M059J (cell line): ENCODE results near the gene CTXND2. TPM values are rescaled to one million over a fixed set of nuclear protein-coding genes. Genes with fewer than 3 reads are reported as not detected.
A peak's percentile ranks its signal among the peaks of the same experiment; 100 is the strongest.
"Not testable (repeated sequence)": the region's sequence is repeated elsewhere in the genome, so short reads cannot be mapped to it uniquely, and the experiment has no call there.

ENCODE experiments used
- DNase-seq: peaks from one replicate; pipeline ENCODE4 v3.0.0-alpha.2; 2012; ENCODE audit warnings: low read depth
- total RNA-seq: library from RNA; depleted of rRNA; stranded (reverse); fragments of >200 nt; shearing (Covaris generic); gene quantifications from 2 replicates; pipeline ENCODE4 v1.2.3, GENCODE V29; 2014; rRNA removed

Gene CTXND2
- total RNA-seq: not detected in 2 replicates

- DNase-seq: peak; percentile 37
These were observed at the start of gene CTXND2 for GRCh38 chr1:150887018-150887417. Gene CTXND2, plus strand, starts transcription at chr1:150887136. Its CDS starts 25,179 bp downstream, at chr1:150912315.

- DNase-seq: not testable (repeated sequence)
These were observed 46.1 kb upstream of the CTXND2 start for GRCh38 chr1:150840850-150841249.

- no peak for DNase-seq
These were observed 45.3 kb upstream of the CTXND2 start for GRCh38 chr1:150841626-150842025.

GRCh38 chr1:150842343-150842742 is 44.6 kb upstream of the CTXND2 start:
- no peak for DNase-seq

DNA sequence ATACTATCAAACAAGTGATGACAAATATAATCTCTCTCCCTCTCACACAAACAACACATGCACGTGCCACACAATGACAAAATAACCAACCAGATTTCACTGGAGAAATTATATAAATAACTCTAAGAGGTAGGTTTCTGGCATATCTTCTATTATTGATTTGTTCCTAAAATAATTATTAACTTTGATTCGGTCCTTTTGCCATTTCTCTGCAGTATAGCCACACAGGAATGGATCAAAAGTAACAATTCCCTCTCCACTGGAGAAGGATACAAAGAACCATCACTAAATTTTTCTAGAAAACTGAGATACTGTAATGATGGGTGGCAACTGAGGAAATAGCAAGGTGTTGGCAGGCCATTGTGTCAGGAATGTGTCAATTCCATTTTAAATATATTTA is 44.0 kb upstream of the CTXND2 start:
- DNase-seq: no peak

DNA sequence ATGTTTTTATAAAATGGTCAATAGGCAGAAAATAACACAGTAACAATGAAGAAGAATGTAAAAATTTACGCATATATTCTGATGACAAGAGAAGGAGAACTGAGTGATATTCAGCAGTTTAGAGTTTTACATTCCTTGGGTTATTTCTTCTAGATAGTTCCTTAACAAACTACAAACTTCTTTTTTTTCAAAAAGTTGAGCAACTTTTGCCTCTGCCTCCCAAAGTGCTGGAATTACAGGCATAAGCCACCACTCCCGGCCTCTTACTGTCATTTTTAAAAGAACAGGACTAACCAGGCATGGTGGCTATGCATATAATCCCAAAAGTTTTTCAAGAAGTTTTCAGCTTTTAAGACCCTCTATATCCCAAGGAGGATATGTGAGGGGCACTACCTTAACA is 43.5 kb upstream of the CTXND2 start:
- DNase-seq: no peak

- no peak for DNase-seq
These were observed 40.3 kb upstream of the CTXND2 start for GRCh38 chr1:150846473-150847146.

DNA sequence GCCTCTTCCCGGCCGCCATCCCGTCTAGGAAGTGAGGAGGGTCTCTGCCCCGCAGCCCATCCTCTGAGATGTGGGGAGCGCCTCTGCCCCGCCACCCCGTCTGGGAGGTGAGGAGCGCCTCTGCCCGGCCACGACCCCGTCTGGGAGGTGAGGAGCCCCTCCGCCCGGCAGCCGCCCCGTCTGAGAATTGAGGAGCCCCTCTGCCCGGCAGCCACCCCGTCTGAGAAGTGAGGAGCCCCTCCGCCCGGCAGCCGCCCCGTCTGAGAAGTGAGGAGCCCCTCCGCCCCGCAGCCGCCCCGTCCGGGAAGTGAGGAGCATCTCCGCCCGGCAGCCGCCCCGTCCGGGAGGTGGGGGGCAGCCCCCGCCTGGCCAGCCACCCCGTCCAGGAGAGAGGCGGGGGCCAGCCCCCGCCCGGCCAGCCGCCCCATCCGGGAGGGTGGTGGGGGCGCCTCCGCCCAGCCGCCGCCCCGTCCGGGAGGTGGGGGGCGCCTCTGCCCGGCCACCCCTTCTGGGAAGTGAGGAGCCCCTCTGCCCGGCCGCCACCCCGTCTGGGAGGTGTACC is 36.1 kb upstream of the CTXND2 start:
- not testable (repeated sequence) for DNase-seq

GRCh38 chr1:150852734-150853133 is 34.2 kb upstream of the CTXND2 start:
- DNase-seq: not testable (repeated sequence)

DNA sequence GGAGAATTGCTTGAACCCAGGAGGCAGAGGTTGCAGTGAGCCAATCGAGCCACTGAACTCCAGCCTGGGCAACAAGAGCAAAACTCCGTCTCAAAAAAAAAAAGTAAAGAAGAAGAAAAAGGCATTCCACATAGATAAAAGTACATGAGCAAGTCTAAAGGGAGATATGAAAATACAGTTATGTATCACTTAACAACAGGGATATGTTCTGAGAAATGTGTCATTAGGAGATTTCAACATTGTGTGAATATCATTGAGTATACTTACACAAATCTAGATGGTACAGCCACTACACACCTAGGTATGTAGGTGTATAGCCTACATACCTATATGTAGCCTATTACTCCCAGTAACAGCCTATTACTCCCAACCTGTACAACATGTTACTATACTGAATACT is 23.2 kb upstream of the CTXND2 start:
- DNase-seq: no peak

GRCh38 chr1:150864200-150864599 is 22.7 kb upstream of the CTXND2 start:
- not testable (repeated sequence) for DNase-seq

GRCh38 chr1:150869683-150870082 is 17.3 kb upstream of the CTXND2 start:
- no peak for DNase-seq

GRCh38 chr1:150872572-150872971 is 14.4 kb upstream of the CTXND2 start:
- no peak for DNase-seq

GRCh38 chr1:150873521-150873920 is 13.4 kb upstream of the CTXND2 start:
- no peak for DNase-seq

GRCh38 chr1:150874455-150875196 is 12.3 kb upstream of the CTXND2 start:
- no peak for DNase-seq

DNA sequence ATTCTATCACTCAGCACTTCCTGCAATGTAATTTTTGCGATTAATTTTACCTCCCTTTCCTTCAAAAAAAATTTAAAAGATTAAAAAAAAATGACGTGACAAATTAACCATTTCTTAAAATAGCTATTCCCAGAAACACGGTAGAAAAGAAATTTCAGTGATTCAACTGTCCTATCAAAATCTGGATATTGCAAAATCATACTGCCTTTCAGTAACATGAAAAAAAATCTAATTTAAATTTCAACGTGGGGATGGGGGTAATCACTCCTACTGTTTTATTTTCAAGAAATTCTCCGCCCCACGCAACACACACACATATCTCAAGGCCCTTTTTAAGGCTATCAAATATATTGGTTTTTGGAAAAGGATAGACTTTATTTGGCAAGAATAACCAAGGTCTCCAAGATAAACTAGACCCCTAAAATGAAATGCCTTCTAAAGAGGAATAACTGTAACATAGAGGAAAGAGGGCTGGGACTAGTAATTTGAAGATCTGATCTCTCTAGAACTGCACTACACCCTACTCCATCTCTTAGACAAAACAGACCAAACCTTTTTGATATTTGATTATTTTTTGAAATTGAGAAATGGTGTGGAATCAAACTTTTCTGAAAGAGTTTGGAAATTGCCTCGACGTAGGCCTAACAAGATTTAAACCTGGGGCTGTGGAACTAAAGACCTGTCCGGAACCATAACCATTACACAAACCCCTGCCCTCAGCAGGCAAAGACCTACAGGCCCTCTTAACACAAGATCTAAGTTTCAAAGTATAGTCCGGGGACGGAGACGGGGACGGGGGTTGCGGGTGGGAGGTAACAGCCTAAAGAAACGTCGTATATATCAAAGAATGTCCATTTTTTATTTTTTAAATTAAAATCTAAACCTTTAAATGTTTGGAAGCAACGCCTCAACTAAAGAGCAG is 11.5 kb upstream of the CTXND2 start:
- no peak for DNase-seq

DNA sequence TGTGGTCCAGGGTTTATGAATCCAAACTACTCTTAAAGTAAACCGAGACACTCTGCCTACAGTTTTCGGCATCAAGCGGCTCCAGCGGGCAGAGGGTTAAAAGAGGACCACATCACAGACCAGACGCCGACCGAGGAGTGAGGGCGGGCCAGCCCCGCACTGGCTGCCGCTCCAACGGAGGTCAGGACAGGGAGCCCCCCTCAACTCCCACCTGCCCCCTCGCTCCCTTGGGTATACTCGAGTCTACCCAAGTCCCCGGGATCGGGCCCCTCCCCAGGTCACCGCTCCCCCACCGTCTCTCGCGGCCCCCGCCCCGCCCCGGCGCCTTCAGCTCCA is 10.8 kb upstream of the CTXND2 start:
- DNase-seq: peak; percentile 66

- not testable (repeated sequence) for DNase-seq
These were observed 8.0 kb upstream of the CTXND2 start for GRCh38 chr1:150878931-150879330.

DNA sequence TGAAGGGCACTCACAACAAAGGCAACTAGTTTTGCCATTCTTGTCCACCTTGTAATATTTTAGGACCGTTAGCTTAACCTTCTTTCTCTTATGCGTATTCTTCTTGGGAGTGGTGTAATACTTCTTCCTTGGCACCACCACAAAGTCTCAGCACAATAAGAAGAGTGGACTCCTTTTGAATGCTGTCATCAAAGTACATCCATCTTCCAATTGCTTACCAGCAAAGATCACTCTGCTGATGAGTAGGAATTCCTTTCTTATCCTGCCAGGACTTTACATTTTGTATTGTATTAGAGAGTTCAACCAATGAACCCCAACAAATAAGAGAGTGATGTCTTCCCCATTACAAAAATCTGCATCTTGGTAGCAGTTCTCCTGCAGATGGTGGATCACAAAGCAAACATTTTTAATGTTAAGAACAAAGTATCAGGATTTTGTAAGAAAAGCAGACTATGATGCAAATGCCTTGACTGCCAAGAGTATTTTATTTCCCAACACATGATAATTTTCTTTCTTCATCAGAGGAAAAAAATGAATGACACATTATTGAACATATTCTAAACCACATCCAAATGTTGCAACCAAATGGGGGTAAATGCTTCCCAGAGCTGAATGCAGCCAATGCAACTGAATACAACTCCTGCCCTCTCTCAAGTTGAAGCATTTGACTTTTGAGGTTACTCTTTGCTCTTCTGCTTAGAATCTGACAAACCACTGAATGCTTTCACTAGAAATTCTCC is 5.4 kb upstream of the CTXND2 start:
- DNase-seq: peak; percentile 62

- not testable (repeated sequence) for DNase-seq
These were observed 3.8 kb upstream of the CTXND2 start for GRCh38 chr1:150883121-150883520.

DNA sequence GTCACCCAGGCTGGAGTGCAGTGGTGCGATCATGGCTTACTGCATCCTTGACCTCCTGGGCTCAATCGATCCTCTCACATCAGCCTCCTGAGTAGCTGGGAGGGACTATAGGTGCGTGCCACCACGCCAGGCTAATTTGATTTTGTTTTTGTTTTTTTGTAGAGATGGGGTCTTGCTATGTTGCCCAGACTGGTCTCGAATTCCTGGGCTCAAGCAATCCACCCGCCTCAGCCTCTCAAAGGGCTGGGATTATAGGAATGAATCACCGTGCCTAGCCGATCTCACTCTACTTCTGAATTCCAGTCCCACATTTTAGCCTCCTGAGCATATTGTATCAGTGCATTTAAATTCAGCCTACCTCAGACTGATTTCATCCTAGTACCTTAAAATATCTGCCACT is 1.8 kb downstream of the CTXND2 start:
- DNase-seq: no peak
